K562 (cell line): ENCODE results near the gene NUPR1. TPM values are rescaled to one million over a fixed set of nuclear protein-coding genes. Genes with fewer than 3 reads are reported as not detected.

Experiments used
- FOXJ3 ChIP-seq: sonication (generic); formaldehyde crosslinking; IDR thresholded peaks from 2 replicates; pipeline ENCODE4 v1.4.0; 2020; ENCODE audit warnings: mild to moderate bottlenecking, missing genetic modification reagents
- NR2C1 ChIP-seq, 2 experiments: fragments of 450-650 bp; IDR thresholded peaks; 2 replicates each; pipeline ENCODE4 v1.6.1; 2017; ENCODE audit warnings: mild to moderate bottlenecking in 2 of 2, antibody characterized with exemption in 1 of 2, inconsistent platforms in 1 of 2, missing compliant biosample characterization in 1 of 2, missing genetic modification characterization in 1 of 2
- SMARCA4 ChIP-seq: fragments of 450-650 bp; IDR thresholded peaks from 2 replicates; pipeline ENCODE4 v1.6.1; 2016
- YBX1 ChIP-seq: fragments of 450-650 bp; IDR thresholded peaks from 2 replicates; pipeline ENCODE4 v1.7.1; 2016; ENCODE audit warnings: mild to moderate bottlenecking
- ZMIZ1 ChIP-seq, 2 experiments: fragments of 150-350 bp in 1 of 2; IDR thresholded peaks; 2 replicates each; pipeline ENCODE4 v1.6.1; 2012 to 2016; ENCODE audit warnings: low read depth in 2 of 2, low read length in 2 of 2, mild to moderate bottlenecking in 1 of 2, moderate library complexity in 1 of 2
- ZNF316 ChIP-seq: fragments of 450-650 bp; IDR thresholded peaks from 2 replicates; pipeline ENCODE4 v1.6.1; 2016
- ZNF398 ChIP-seq: fragments of 250-450 bp; sonication (Bioruptor Pico); IDR thresholded peaks from 2 replicates; pipeline ENCODE4 v1.8.0; 2021; ENCODE audit warnings: moderate library complexity, mild to moderate bottlenecking, inconsistent platforms
- polyA plus RNA-seq, 8 experiments: library from polyadenylated mRNA; depleted of rRNA in 4 of 8; stranded (reverse) in 5 of 8; unstranded in 3 of 8; fragments of >200 nt; fragmentation: Nextera tagmentation in 2 of 8; fragmentation: Illumina TruSeq in 1 of 8; extraction: Ambion mirVana in 2 of 8; extraction: Trizol in 1 of 8; gene quantifications; 2 replicates each; pipeline versions ENCODE4 v1.2.1 to v1.2.3, GENCODE V29; 2011 to 2014; ENCODE audit warnings: inconsistent platforms in 1 of 8, missing spikeins in 1 of 8
- total RNA-seq, 7 experiments: library from RNA; depleted of rRNA in 6 of 7; stranded (reverse); fragments of >200 nt in 6 of 7; fragmentation: Illumina TruSeq in 2 of 7; extraction: Trizol in 2 of 7; gene quantifications; 2 replicates each; pipeline versions ENCODE4 v1.2.1 to v1.2.3, GENCODE V29; 2011 to 2021; ENCODE audit warnings: low replicate concordance in 1 of 7
- TF ChIP-seq, protein P1 (sequence below), 2 experiments: fragments of 450-650 bp; formaldehyde crosslinking in 1 of 2; IDR thresholded peaks; 2 replicates each; pipeline versions ENCODE4 v1.4.0 to v1.6.1; 2014 to 2020; ENCODE audit warnings: mild to moderate bottlenecking in 2 of 2, borderline replicate concordance in 1 of 2, low read depth in 1 of 2
- TF ChIP-seq, protein P2 (sequence below): fragments of 450-650 bp; IDR thresholded peaks from 2 replicates; pipeline ENCODE4 v1.6.1; 2016; ENCODE audit warnings: antibody characterized with exemption

The NUPR1 gene
- total and polyA plus RNA-seq, 9 of the 15 experiments (the other 6 are each of a cell fraction or from before 2014, with no cell fraction given) = 0.07 to 1.5 (median 0.27) TPM

GRCh38 chr16:28538733-28539596, at the start of gene NUPR1 (continued):
- no peak for TF ChIP-seq YBX1
- no peak for TF ChIP-seq SMARCA4
- TF ChIP-seq ZNF398 (CRISPR knock-in tag) = no peak
- TF ChIP-seq, protein P1, sequence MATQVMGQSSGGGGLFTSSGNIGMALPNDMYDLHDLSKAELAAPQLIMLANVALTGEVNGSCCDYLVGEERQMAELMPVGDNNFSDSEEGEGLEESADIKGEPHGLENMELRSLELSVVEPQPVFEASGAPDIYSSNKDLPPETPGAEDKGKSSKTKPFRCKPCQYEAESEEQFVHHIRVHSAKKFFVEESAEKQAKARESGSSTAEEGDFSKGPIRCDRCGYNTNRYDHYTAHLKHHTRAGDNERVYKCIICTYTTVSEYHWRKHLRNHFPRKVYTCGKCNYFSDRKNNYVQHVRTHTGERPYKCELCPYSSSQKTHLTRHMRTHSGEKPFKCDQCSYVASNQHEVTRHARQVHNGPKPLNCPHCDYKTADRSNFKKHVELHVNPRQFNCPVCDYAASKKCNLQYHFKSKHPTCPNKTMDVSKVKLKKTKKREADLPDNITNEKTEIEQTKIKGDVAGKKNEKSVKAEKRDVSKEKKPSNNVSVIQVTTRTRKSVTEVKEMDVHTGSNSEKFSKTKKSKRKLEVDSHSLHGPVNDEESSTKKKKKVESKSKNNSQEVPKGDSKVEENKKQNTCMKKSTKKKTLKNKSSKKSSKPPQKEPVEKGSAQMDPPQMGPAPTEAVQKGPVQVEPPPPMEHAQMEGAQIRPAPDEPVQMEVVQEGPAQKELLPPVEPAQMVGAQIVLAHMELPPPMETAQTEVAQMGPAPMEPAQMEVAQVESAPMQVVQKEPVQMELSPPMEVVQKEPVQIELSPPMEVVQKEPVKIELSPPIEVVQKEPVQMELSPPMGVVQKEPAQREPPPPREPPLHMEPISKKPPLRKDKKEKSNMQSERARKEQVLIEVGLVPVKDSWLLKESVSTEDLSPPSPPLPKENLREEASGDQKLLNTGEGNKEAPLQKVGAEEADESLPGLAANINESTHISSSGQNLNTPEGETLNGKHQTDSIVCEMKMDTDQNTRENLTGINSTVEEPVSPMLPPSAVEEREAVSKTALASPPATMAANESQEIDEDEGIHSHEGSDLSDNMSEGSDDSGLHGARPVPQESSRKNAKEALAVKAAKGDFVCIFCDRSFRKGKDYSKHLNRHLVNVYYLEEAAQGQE (IDR thresholded peaks at IDR 0.05; ENCODE audit: borderline replicate concordance) = no peak
- TF ChIP-seq, protein P1 (CRISPR knock-in tag; IDR thresholded peaks at IDR 0.05; ENCODE audit: low read depth) = no peak
- no peak for TF ChIP-seq FOXJ3 (CRISPR knock-in tag)
- no peak for TF ChIP-seq ZMIZ1 (IDR thresholded peaks at IDR 0.05; ENCODE audit: low read depth in 2 of 2, low read length in 2 of 2)
- TF ChIP-seq ZNF316 = no peak
- TF ChIP-seq, protein P2, sequence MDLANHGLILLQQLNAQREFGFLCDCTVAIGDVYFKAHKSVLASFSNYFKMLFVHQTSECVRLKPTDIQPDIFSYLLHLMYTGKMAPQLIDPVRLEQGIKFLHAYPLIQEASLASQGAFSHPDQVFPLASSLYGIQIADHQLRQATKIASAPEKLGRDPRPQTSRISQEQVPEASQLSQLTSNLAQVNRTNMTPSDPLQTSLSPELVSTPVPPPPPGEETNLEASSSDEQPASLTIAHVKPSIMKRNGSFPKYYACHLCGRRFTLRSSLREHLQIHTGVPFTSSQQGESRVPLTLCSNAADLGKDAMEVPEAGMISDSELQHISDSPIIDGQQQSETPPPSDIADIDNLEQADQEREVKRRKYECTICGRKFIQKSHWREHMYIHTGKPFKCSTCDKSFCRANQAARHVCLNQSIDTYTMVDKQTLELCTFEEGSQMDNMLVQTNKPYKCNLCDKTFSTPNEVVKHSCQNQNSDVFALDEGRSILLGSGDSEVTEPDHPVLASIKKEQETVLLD = no peak
- no peak for TF ChIP-seq NR2C1 (IDR thresholded peaks at IDR 0.05)
- peak; percentile 59; the same call in 1 of the 2 replicates for TF ChIP-seq NR2C1 (tag; IDR thresholded peaks at IDR 0.05)
